HCEC 1CT (cell line): Measurements from ENCODE around the gene CDKN3.

ENCODE experiments used
- DNase-seq: peaks from one replicate; pipeline ENCODE4 v3.0.0-alpha.2; 2017

Gene CDKN3

GRCh38 chr14:54396493-54397335 is at the start of gene CDKN3:
TSS of gene CDKN3 (plus strand) at chr14:54397007. CDS start at chr14:54397069, 62 bp downstream.
- peak; percentile 100 for DNase-seq

GRCh38 chr14:54347044-54347443 is 49.8 kb upstream of the CDKN3 start:
- DNase-seq = no peak

- DNase-seq = peak; percentile 45
Observed at GRCh38 chr14:54348001-54348611, 48.7 kb upstream of the CDKN3 start.

GRCh38 chr14:54348923-54349620 is 47.7 kb upstream of the CDKN3 start:
- DNase-seq = peak; percentile 44

GRCh38 chr14:54349713-54350112 is 47.1 kb upstream of the CDKN3 start:
- no peak for DNase-seq

GRCh38 chr14:54350203-54350602 is 46.6 kb upstream of the CDKN3 start:
- no peak for DNase-seq

GRCh38 chr14:54353266-54353665 is 43.5 kb upstream of the CDKN3 start:
- no peak for DNase-seq

GRCh38 chr14:54353694-54354093 is 43.1 kb upstream of the CDKN3 start:
- DNase-seq = no peak

GRCh38 chr14:54354096-54354495 is 42.7 kb upstream of the CDKN3 start:
- no peak for DNase-seq

- DNase-seq = no peak
Observed at GRCh38 chr14:54354968-54355641, 41.7 kb upstream of the CDKN3 start.

- peak; percentile 28 for DNase-seq
Observed at GRCh38 chr14:54355698-54356097, 41.1 kb upstream of the CDKN3 start.

- DNase-seq = peak; percentile 22
Observed at GRCh38 chr14:54356172-54356571, 40.6 kb upstream of the CDKN3 start.

GRCh38 chr14:54360667-54361066 is 36.1 kb upstream of the CDKN3 start:
- DNase-seq = no peak

- no peak for DNase-seq
Observed at GRCh38 chr14:54362089-54362504, 34.7 kb upstream of the CDKN3 start.

GRCh38 chr14:54362759-54363437 is 33.9 kb upstream of the CDKN3 start:
- DNase-seq = no peak

- DNase-seq = peak; percentile 13
Observed at GRCh38 chr14:54364555-54365415, 32.0 kb upstream of the CDKN3 start.

- peak; percentile 64 for DNase-seq
Observed at GRCh38 chr14:54366736-54367735, 29.8 kb upstream of the CDKN3 start.

GRCh38 chr14:54368291-54368690 is 28.5 kb upstream of the CDKN3 start:
- no peak for DNase-seq

GRCh38 chr14:54369343-54369742 is 27.5 kb upstream of the CDKN3 start:
- no peak for DNase-seq
